Right cardiac atrium (tissue), 5 donors: ENCODE data around the gene TREX2. TPM values are rescaled to one million over a fixed set of nuclear protein-coding genes. Genes with fewer than 3 reads are reported as not detected.

Experiments used
- ATAC-seq, 2 donors: fragments of 200-7000 bp; cut with Tn5 transposase; one replicate each; pipeline versions ENCODE4 v1.8.0 to v1.9.1; 2020; ENCODE audit warnings: moderate library complexity in 2 of 2, mild to moderate bottlenecking in 1 of 2
- DNase-seq, 3 donors: peaks; one replicate each; pipeline ENCODE4 v3.0.0-alpha.2; 2020
- H3K27ac ChIP-seq: one replicate; pipeline ENCODE4 v1.5.1; 2013; ENCODE audit warnings: mild to moderate bottlenecking, low read length, control low read depth, moderate library complexity
- H3K27me3 ChIP-seq: one replicate; pipeline ENCODE4 v1.6.1; 2013; ENCODE audit not compliant: control insufficient read depth, insufficient read depth
- H3K4me1 ChIP-seq: one replicate; pipeline ENCODE4 v1.6.1; 2013; ENCODE audit warnings: low read length; ENCODE audit not compliant: control insufficient read depth, insufficient read depth
- H3K4me3 ChIP-seq: one replicate; pipeline ENCODE4 v1.5.1; 2013; ENCODE audit warnings: low read length, control low read depth
- H3K9me3 ChIP-seq: one replicate; pipeline ENCODE4 v1.6.1; 2013; ENCODE audit warnings: low read length; ENCODE audit not compliant: control insufficient read depth
- WGBS: extraction: QIAGEN DNeasy Blood & Tissue Kit; methylation state at CpG from one replicate; pipeline ENCODE4 v1.1.7; 2013; 5-methylcytosine and 5-hydroxymethylcytosine counted together
- intact Hi-C, 4 donors: fragments of 100-400 bp; cut with DNase I; formaldehyde crosslinking; loops; one replicate each; pipeline versions ENCODE4 v1.11.0 to v1.14.0; 2022 to 2023
- polyA plus RNA-seq: library from polyadenylated mRNA; stranded (reverse); fragments of 200-250 nt; gene quantifications from one replicate; pipeline ENCODE4 v1.2.3, GENCODE V29; 2013
- total RNA-seq, 4 donors: library from RNA; stranded (reverse); fragmentation: NEBNext Ultra II Directional; extraction: Animal tissue kit (Norgen Biotek cat#: 25700); gene quantifications; one replicate each; pipeline ENCODE4 v1.2.1, GENCODE V29; 2021
- donor health status: healthy with polysubstance abuse.
- donor health status: DM: no; HTN: yes; CAD: no.
- donor health status: DM: no; HTN: no; CAD: no.
- donor health status: DM: no; HTN: yes; CAD: no; lungs with severe emphysema.
- donor health status: DM: yes; HTN: yes; CAD: no.

TREX2 gene
- total and polyA plus RNA-seq, 5 donors: 0.28 to 0.91 (median 0.48) TPM; not detected in 2

- no peaks in the 10 kb centered on the region for H3K9me3 ChIP-seq
- H3K27ac ChIP-seq: no peak overlapping the region
- peak in 1 of 3 donors; percentile 39 for DNase-seq
- H3K4me1 ChIP-seq: no peaks in the 10 kb centered on the region
- WGBS: 81% methylated on average over 16 of the region's 16 CpGs
- intact Hi-C loops: no loop called here
- no peak for ATAC-seq
- H3K4me3 ChIP-seq: no peak overlapping the region
- H3K27me3 ChIP-seq: no peaks in the 10 kb centered on the region
These were observed 9.7 kb upstream of the TREX2 start for GRCh38 chrX:153455571-153455970.

- Histone ChIP-seq H3K27me3 (no peaks in the 10 kb centered on the region), H3K4me1 (no peaks in the 10 kb centered on the region), H3K27ac (no peak overlapping the region), H3K9me3 (no peaks in the 10 kb centered on the region), H3K4me3 (no peak overlapping the region)
- intact Hi-C loops: no loop called here
- WGBS: 96% methylated on average over 16 of the region's 16 CpGs
- no peak for DNase-seq
- no peak for ATAC-seq
These were observed 9.2 kb upstream of the TREX2 start for GRCh38 chrX:153454901-153455550.

- Histone ChIP-seq H3K9me3 (no peaks in the 10 kb centered on the region), H3K27me3 (no peaks in the 10 kb centered on the region), H3K4me3 (no peak overlapping the region), H3K4me1 (no peaks in the 10 kb centered on the region), H3K27ac (no peak overlapping the region)
- DNase-seq (no peak), ATAC-seq (no peak)
- intact Hi-C loops: no loop called here
- 93% methylated on average over 8 of the region's 8 CpGs for WGBS
These were observed 5.1 kb upstream of the TREX2 start for GRCh38 chrX:153450949-153451277.

- no peak overlapping the region for H3K27ac ChIP-seq
- no peak overlapping the region for H3K4me3 ChIP-seq
- 94% methylated on average over 26 of the region's 26 CpGs for WGBS
- no peaks in the 10 kb centered on the region for H3K27me3 ChIP-seq
- H3K4me1 ChIP-seq: no peaks in the 10 kb centered on the region
- H3K9me3 ChIP-seq: no peaks in the 10 kb centered on the region
- intact Hi-C loops: no loop called here
- DNase-seq (no peak), ATAC-seq (no peak)
These were observed 4.5 kb upstream of the TREX2 start for GRCh38 chrX:153450114-153450948.

- Histone ChIP-seq H3K27ac (no peak overlapping the region), H3K4me1 (no peaks in the 10 kb centered on the region), H3K27me3 (no peaks in the 10 kb centered on the region), H3K4me3 (no peak overlapping the region), H3K9me3 (no peaks in the 10 kb centered on the region)
- WGBS: 93% methylated on average over 15 of the region's 15 CpGs
- no peak for DNase-seq
- intact Hi-C loops: no loop called here
- no peak for ATAC-seq
These were observed 3.7 kb upstream of the TREX2 start for GRCh38 chrX:153449368-153450113.

- ATAC-seq (no peak), DNase-seq (peak in 1 of 3 donors; percentile 38)
- H3K4me3 ChIP-seq: no peak overlapping the region
- no peak overlapping the region for H3K27ac ChIP-seq
- no peaks in the 10 kb centered on the region for H3K9me3 ChIP-seq
- intact Hi-C loops: no loop called here
- H3K4me1 ChIP-seq: no peaks in the 10 kb centered on the region
- no peaks in the 10 kb centered on the region for H3K27me3 ChIP-seq
- 97% methylated on average over 20 of the region's 21 CpGs for WGBS
These were observed 2.9 kb upstream of the TREX2 start for GRCh38 chrX:153448556-153449367.

GRCh38 chrX:153447581-153447960 is 1.7 kb upstream of the TREX2 start:
- Histone ChIP-seq H3K27me3 (no peaks in the 10 kb centered on the region), H3K4me3 (no peak overlapping the region), H3K9me3 (no peaks in the 10 kb centered on the region), H3K4me1 (no peaks in the 10 kb centered on the region), H3K27ac (no peak overlapping the region)
- DNase-seq (no peak), ATAC-seq (no peak)
- intact Hi-C loops: no loop called here
- 71% methylated on average over 8 of the region's 8 CpGs for WGBS

- ATAC-seq (no peak), DNase-seq (peak in 1 of 3 donors; percentile 51)
- Histone ChIP-seq H3K27me3 (no peaks in the 10 kb centered on the region), H3K4me3 (no peak overlapping the region), H3K9me3 (no peaks in the 10 kb centered on the region), H3K27ac (no peak overlapping the region), H3K4me1 (no peaks in the 10 kb centered on the region)
- WGBS: 93% methylated on average over 17 of the region's 17 CpGs
- intact Hi-C loops: no loop called here
These were observed 1.2 kb upstream of the TREX2 start for GRCh38 chrX:153446950-153447580.

- H3K4me1 ChIP-seq: no peaks in the 10 kb centered on the region
- intact Hi-C loops: no loop called here
- no peaks in the 10 kb centered on the region for H3K27me3 ChIP-seq
- no peak for ATAC-seq
- no peak overlapping the region for H3K27ac ChIP-seq
- no peaks in the 10 kb centered on the region for H3K9me3 ChIP-seq
- H3K4me3 ChIP-seq: no peak overlapping the region
- no peak for DNase-seq
- WGBS: 52% methylated on average over 10 of the region's 10 CpGs
These were observed 730 bp upstream of the TREX2 start for GRCh38 chrX:153446636-153446936.

GRCh38 chrX:153445106-153445855 is 575 bp downstream of the TREX2 start:
- no peak overlapping the region for H3K27ac ChIP-seq
- ATAC-seq (peak in 1 of 2 donors; percentile 8), DNase-seq (no peak)
- WGBS: 86% methylated on average over 35 of the region's 35 CpGs
- no peaks in the 10 kb centered on the region for H3K9me3 ChIP-seq
- intact Hi-C loops: no loop called here
- no peaks in the 10 kb centered on the region for H3K27me3 ChIP-seq
- no peak overlapping the region for H3K4me3 ChIP-seq
- no peaks in the 10 kb centered on the region for H3K4me1 ChIP-seq
